Measurements from ENCODE around the gene CYP27C1. TPM values are rescaled to one million over a fixed set of nuclear protein-coding genes. Genes with fewer than 3 reads are reported as not detected.
"Not testable (repeated sequence)": the region's sequence is repeated elsewhere in the genome, so short reads cannot be mapped to it uniquely, and the experiment has no call there.

The CYP27C1 gene
- polyA plus RNA-seq, 1 experiment: 0.28 TPM

DNA sequence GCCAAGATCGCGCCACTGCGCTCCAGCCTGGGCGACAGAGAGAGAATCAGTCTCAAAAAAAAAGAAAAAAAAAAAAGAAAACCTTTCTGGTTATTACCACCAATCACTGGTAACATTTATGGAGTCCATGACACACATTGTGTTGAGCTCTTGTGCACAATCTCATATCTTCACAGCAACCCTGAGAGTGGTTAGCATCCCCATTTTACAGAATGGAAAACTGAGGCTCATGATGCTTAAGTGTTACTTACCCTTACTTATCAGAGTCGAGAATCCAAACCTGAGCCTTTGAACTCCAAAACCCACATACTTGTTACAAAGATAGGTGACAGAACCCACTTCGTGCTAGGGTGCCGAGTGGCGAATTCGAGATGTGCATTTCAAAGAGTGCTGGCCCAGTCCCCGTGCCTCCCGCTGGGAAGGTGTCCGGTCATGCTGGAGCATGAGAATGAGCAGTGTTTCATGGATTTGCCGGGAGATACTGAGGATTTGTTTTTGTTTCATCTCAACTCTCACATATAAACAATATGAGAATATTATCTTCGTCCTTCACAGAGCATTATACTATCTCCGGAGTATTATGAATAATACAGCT lies 50.9 kb downstream of the CYP27C1 start:
- Histone ChIP-seq H3K27me3 (ENCODE audit: control insufficient read depth, insufficient read depth, low read length) (no peaks in the 10 kb centered on the region), H3K36me3 (ENCODE audit: control insufficient read depth, insufficient read depth, low read length) (no peaks in the 10 kb centered on the region), H3K4me3 (ENCODE audit: low read depth, low read length) (no peak overlapping the region)
- TF ChIP-seq, protein P1, sequence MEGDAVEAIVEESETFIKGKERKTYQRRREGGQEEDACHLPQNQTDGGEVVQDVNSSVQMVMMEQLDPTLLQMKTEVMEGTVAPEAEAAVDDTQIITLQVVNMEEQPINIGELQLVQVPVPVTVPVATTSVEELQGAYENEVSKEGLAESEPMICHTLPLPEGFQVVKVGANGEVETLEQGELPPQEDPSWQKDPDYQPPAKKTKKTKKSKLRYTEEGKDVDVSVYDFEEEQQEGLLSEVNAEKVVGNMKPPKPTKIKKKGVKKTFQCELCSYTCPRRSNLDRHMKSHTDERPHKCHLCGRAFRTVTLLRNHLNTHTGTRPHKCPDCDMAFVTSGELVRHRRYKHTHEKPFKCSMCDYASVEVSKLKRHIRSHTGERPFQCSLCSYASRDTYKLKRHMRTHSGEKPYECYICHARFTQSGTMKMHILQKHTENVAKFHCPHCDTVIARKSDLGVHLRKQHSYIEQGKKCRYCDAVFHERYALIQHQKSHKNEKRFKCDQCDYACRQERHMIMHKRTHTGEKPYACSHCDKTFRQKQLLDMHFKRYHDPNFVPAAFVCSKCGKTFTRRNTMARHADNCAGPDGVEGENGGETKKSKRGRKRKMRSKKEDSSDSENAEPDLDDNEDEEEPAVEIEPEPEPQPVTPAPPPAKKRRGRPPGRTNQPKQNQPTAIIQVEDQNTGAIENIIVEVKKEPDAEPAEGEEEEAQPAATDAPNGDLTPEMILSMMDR (IDR thresholded peaks at IDR 0.05; ENCODE audit: insufficient read depth, low read depth, low read length): no peak
- ChIA-PET POLR2A (no interaction called here), CTCF (no interaction called here)
- DNase-seq (ENCODE audit: low read depth): no peak

DNA sequence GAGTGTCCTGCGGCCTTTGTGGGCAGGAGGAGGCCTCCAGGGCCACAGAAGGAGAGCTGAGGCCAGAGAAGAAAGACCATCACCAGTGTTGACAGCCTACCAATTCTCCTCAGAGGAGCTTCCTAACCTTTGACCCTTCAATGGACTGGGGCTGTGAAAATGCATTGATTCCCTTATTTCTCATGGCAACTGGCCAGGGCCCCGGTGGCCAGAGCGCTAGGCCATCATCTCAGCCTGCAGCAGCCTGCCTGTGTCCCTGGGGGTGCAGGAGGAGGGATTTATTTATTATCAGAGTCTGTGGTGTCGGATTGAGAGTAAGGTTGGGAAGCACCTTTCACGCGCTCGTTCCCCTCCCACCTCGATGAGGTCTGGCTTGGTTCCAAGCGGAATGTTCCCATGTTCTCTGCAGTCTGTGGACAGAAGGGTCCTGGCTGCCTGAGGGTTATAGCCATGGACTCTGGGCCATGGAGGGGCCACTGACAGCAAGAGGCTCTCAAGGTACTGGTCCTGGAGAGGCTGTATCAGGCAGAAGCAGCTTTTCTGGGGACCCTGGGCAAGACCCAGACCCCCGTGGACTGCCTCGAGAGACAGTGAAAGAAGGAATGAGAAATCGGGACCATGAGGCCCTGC lies 53.8 kb downstream of the CYP27C1 start:
- Histone ChIP-seq H3K36me3 (ENCODE audit: control insufficient read depth, insufficient read depth, low read length) (no peaks in the 10 kb centered on the region), H3K4me3 (ENCODE audit: low read depth, low read length) (no peak overlapping the region), H3K27me3 (ENCODE audit: control insufficient read depth, insufficient read depth, low read length) (0 out of 2 replicates have a peak, but pooled peaks cover 1% of the 10 kb centered on the region)
- ChIA-PET CTCF (no interaction called here), POLR2A (no interaction called here)
- no peak for DNase-seq (ENCODE audit: low read depth)
- TF ChIP-seq, protein P1 (IDR thresholded peaks at IDR 0.05; ENCODE audit: insufficient read depth, low read depth, low read length): no peak

DNA sequence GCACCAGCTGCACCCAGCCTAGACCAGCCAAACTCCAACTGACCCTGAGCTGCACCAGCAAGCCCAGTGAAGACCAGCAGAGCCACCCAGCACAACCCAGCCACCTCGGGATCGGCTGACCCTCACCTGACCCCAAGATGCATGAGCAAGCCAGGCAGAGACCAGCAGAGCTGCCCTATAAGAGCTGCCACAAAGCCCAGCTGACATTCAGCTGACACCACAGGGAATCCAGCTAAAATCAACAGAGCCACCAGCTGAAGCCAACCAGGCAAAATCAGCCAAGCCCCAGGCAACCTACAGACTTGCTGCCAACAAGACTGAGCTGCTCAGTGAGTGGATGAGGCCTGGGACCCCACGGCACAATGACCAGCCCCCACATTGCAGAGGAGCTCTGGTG lies 54.6 kb downstream of the CYP27C1 start:
- ChIA-PET POLR2A (no interaction called here), CTCF (interaction anchor here (1.5 kb wide), 1 partner anchor 8 kb away, joined by 5 read pairs; no protein-coding TSS in a partner anchor)
- TF ChIP-seq, protein P1 (IDR thresholded peaks at IDR 0.05; ENCODE audit: insufficient read depth, low read depth, low read length): no peak
- Histone ChIP-seq H3K27me3 (ENCODE audit: control insufficient read depth, insufficient read depth, low read length) (0 out of 2 replicates have a peak, but pooled peaks cover 3% of the 10 kb centered on the region), H3K4me3 (ENCODE audit: low read depth, low read length) (no peak overlapping the region), H3K36me3 (ENCODE audit: control insufficient read depth, insufficient read depth, low read length) (no peaks in the 10 kb centered on the region)
- DNase-seq (ENCODE audit: low read depth): no peak

DNA sequence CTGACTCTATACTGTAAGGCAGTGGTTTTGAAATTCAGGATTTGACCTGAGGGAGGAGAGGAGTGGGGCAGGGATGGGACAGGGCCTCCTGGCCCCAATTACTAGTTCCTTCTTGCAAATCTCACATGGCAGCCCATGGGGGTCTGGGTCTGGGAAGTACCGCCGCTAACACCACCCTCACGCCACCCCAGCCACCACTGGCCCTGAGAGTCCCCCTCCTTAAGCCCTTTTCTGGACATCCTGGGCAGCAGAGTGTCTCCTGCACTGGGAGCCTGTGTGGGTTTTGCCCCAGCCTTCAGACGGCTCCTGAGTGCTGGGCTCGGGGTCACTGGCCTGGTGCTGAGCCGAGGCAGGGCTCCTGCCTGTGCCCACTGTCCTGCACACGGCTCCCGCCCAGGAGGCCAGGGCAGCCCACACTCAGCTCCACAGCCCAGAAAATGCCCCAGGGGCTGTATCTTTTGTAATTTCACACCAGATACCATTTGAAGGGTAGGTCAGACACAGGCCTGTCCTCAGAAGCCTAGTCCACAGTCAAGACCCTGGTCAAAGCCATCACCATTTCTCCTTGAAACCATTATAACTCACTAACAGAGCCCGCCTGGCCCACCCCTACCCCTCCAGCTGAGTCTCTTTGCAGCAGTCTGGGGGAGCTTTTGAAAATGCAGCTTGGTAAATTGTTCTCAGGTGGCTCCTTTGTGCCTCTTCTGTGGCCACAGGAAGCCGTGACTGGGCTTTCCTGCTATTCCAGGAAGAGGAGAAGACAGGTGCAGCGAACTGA lies 55.1 kb downstream of the CYP27C1 start:
- ChIA-PET POLR2A (no interaction called here), CTCF (interaction anchor here (1.5 kb wide), 1 partner anchor 9 kb away, joined by 5 read pairs; no protein-coding TSS in a partner anchor)
- TF ChIP-seq, protein P1 (IDR thresholded peaks at IDR 0.05; ENCODE audit: insufficient read depth, low read depth, low read length): no peak
- Histone ChIP-seq H3K4me3 (ENCODE audit: low read depth, low read length) (no peak overlapping the region), H3K27me3 (ENCODE audit: control insufficient read depth, insufficient read depth, low read length) (0 out of 2 replicates have a peak, but pooled peaks cover 3% of the 10 kb centered on the region), H3K36me3 (ENCODE audit: control insufficient read depth, insufficient read depth, low read length) (no peaks in the 10 kb centered on the region)
- no peak for DNase-seq (ENCODE audit: low read depth)

GRCh38 chr2:127163921-127164320 lies 56.2 kb downstream of the CYP27C1 start:
- POLR2A ChIA-PET: no interaction called here

DNA sequence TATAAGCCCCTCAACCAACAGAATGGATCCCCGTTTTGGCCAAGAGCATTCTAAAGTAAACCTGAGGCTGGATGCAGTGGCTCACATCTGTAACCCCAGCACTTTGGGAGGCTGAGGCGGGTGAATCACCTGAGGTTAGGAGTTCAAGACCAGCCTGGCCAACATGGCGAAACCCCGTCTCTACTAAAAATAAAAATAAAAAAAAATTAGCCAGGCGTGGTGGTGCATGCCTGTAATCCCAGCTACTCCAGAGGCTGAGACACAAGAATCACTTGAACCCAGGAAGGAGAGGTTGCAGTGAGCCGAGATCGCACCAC lies 57.1 kb downstream of the CYP27C1 start:
- H3K4me3 ChIP-seq (ENCODE audit: low read depth, low read length); CTCF ChIA-PET; H3K36me3 ChIP-seq (ENCODE audit: control insufficient read depth, insufficient read depth, low read length); DNase-seq (ENCODE audit: low read depth); POLR2A ChIA-PET; H3K27me3 ChIP-seq (ENCODE audit: control insufficient read depth, insufficient read depth, low read length): not testable (repeated sequence)

More at GRCh38 chr2:127163921-127164320, 56.2 kb downstream of the CYP27C1 start:
- H3K36me3 ChIP-seq (ENCODE audit: control insufficient read depth, insufficient read depth, low read length): no peaks in the 10 kb centered on the region
- CTCF ChIA-PET: interaction anchor here (1.1 kb wide), 1 partner anchor 12 kb away, joined by 4 read pairs; no protein-coding TSS in a partner anchor
- no peak for DNase-seq (ENCODE audit: low read depth)
- 0 out of 2 replicates have a peak, but pooled peaks cover 3% of the 10 kb centered on the region for H3K27me3 ChIP-seq (ENCODE audit: control insufficient read depth, insufficient read depth, low read length)
- TF ChIP-seq, protein P1 (IDR thresholded peaks at IDR 0.05; ENCODE audit: insufficient read depth, low read depth, low read length): no peak
- H3K4me3 ChIP-seq (ENCODE audit: low read depth, low read length): no peak overlapping the region

Measured in BJ (cell line).